ENCODE measurements around the gene CACNA1C. TPM values are rescaled to one million over a fixed set of nuclear protein-coding genes. Genes with fewer than 3 reads are reported as not detected.
A peak's percentile ranks its signal among the peaks of the same experiment; 100 is the strongest.

The CACNA1C gene
- total RNA-seq, 6 donors from 2014 or later = 5.2 to 45.1 (median 8.8) TPM

DNA sequence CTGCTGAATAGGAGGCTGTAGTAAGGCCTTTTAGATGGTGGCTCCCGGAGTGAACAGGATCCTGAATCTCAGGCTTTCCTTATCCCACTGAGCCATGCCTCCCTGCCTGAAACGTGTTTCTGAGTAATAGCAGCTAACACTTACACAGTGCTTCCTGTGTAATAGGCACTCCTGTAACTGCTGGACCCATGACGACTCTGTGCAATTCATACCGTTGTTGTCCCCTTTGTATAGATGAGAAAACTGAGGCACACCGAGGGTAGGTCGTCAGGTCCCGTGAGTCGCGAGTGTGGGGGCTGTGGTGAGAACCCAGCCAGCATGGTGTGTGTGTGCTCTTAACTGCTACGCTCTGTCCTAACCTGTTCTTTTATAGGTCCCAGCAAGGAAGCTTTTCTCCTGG is 193.6 kb downstream of the CACNA1C start:
- WGBS, 2 donors = 80 to 82% methylated on average over 10 of the region's 10 CpGs
- ATAC-seq (ENCODE audit: low FRiP score in 2 of 2) (no peak), DNase-seq (no peak)
- no peak for TF ChIP-seq POLR2A (IDR thresholded peaks at IDR 0.05)
- TF ChIP-seq, protein P1, sequence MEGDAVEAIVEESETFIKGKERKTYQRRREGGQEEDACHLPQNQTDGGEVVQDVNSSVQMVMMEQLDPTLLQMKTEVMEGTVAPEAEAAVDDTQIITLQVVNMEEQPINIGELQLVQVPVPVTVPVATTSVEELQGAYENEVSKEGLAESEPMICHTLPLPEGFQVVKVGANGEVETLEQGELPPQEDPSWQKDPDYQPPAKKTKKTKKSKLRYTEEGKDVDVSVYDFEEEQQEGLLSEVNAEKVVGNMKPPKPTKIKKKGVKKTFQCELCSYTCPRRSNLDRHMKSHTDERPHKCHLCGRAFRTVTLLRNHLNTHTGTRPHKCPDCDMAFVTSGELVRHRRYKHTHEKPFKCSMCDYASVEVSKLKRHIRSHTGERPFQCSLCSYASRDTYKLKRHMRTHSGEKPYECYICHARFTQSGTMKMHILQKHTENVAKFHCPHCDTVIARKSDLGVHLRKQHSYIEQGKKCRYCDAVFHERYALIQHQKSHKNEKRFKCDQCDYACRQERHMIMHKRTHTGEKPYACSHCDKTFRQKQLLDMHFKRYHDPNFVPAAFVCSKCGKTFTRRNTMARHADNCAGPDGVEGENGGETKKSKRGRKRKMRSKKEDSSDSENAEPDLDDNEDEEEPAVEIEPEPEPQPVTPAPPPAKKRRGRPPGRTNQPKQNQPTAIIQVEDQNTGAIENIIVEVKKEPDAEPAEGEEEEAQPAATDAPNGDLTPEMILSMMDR (IDR thresholded peaks at IDR 0.05) = no peak
- no peak for TF ChIP-seq EP300 (IDR thresholded peaks at IDR 0.05)
- TF ChIP-seq POLR2AphosphoS5 (IDR thresholded peaks at IDR 0.05) = no peak
- H3K4me1 ChIP-seq = peaks cover 0 to 11% (median 0%) of the 10 kb centered on the region in 4 donors
- no peaks in the 10 kb centered on the region for H3K9me3 ChIP-seq
- H3K4me3 ChIP-seq = no peak overlapping the region
- no peaks in the 10 kb centered on the region for H3K36me3 ChIP-seq
- no peak overlapping the region for H3K27ac ChIP-seq
- no peaks in the 10 kb centered on the region for H3K27me3 ChIP-seq

DNA sequence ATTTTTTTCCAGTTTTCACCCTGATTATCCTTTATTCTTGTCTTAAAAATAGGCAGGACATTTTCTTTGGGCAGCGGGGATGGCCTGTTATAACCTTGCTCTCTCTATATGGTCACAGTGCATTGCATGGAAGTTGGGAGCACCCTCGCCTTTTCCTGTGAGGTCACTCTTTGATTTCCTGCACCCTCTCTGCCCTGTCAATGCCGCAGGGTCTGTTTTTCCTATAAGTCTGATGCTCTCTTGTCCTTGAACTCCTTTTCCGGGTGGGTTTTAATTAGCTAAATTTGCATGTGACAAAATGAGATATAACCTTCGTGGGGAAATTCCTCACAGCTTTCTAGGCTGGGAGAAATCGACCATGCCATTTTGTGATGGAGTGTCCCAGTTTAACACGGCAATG is 194.3 kb downstream of the CACNA1C start:
- Histone ChIP-seq H3K27me3 (no peaks in the 10 kb centered on the region), H3K27ac (no peak overlapping the region), H3K4me3 (no peak overlapping the region), H3K4me1 (peaks cover 0 to 11% (median 0%) of the 10 kb centered on the region in 4 donors), H3K9me3 (no peaks in the 10 kb centered on the region), H3K36me3 (no peaks in the 10 kb centered on the region)
- no peak for ATAC-seq (ENCODE audit: low FRiP score in 2 of 2)
- WGBS, 2 donors = 54 to 70% methylated on average over 7 of the region's 7 CpGs
- DNase-seq = no peak
- TF ChIP-seq POLR2AphosphoS5 (IDR thresholded peaks at IDR 0.05) = no peak

DNA sequence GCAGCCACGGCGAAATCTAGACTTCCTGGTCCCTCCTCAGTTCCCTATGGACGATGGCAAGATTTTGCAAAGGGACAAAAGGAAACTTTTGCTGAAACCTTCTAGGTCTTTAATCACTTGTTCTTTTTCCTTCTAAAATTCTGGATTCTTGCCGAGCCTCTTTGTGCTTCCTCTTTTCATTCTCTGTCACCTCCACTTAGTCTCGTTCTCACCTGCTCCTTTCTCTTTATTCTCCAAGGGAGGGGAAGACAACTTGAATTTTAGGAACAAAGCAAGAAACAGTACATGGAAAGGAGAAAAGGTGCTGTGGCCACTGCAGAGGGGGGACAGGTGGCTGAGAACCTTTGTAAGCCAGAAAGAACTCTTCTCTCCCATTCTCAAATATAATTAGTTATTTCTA is 194.8 kb downstream of the CACNA1C start:
- no peak for TF ChIP-seq EP300 (IDR thresholded peaks at IDR 0.05)
- TF ChIP-seq POLR2A (IDR thresholded peaks at IDR 0.05) = no peak
- no peak for TF ChIP-seq POLR2AphosphoS5 (IDR thresholded peaks at IDR 0.05)
- TF ChIP-seq, protein P1 (IDR thresholded peaks at IDR 0.05) = no peak
- DNase-seq (no peak), ATAC-seq (ENCODE audit: low FRiP score in 2 of 2) (no peak)
- H3K4me1 ChIP-seq = peaks cover 0 to 11% (median 0%) of the 10 kb centered on the region in 4 donors
- H3K4me3 ChIP-seq = no peak overlapping the region
- no peak overlapping the region for H3K27ac ChIP-seq
- H3K27me3 ChIP-seq = no peaks in the 10 kb centered on the region
- no peaks in the 10 kb centered on the region for H3K36me3 ChIP-seq
- 23 to 31% methylated on average over 5 of the region's 5 CpGs for WGBS, 2 donors
- no peaks in the 10 kb centered on the region for H3K9me3 ChIP-seq

DNA sequence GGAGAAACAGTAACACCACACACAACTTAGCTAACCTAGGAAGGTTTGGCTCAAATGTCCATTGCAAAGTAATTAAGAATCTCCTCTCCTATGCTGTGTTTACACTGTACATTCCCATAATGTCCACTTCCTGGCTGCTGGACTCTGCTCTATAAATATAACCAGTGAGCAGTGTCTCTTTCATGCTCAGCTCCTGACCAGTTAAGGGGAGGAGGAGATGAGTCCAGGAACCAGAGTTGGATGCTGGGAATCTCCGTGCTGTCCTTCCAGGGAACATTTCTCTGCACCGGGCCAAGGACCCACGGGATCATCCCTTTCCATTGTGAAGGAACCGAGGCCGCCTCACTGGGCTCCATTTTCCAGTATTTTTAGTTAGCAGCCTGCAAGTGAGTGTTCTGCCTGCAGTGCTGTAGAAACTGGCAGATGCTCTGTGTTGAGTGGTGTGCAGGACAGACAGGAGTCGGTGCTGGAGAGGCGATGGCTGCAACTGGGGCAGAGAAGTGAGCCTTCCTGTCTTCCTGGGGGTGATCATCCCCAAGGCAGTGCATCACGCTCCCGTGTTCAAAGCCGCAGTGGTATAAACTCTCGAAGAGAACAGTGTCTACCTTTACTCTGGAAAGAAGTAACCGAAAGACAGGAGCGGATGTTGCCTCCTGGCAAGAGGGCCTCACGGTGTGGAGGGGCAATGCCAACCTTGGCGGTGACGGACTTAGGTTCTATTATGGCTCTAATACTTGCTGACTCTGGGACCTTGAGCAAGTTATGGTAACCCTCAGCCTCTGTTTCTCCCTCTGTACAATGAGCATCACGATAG is 195.5 kb downstream of the CACNA1C start:
- Histone ChIP-seq H3K4me3 (no peak overlapping the region), H3K36me3 (no peaks in the 10 kb centered on the region), H3K27ac (peak overlapping the region in 3 of 4 donors; percentile 23 to 49 (median 28)), H3K27me3 (no peaks in the 10 kb centered on the region), H3K9me3 (no peaks in the 10 kb centered on the region), H3K4me1 (peaks cover 0 to 11% (median 0%) of the 10 kb centered on the region in 4 donors)
- no peak for ATAC-seq (ENCODE audit: low FRiP score in 2 of 2)
- DNase-seq = no peak
- TF ChIP-seq POLR2AphosphoS5 (IDR thresholded peaks at IDR 0.05) = no peak
- peak in 1 of 4 donors; percentile 25 for TF ChIP-seq EP300 (IDR thresholded peaks at IDR 0.05)
- WGBS, 2 donors = 76 to 83% methylated on average over 13 to 17 of the region's 17 CpGs

DNA sequence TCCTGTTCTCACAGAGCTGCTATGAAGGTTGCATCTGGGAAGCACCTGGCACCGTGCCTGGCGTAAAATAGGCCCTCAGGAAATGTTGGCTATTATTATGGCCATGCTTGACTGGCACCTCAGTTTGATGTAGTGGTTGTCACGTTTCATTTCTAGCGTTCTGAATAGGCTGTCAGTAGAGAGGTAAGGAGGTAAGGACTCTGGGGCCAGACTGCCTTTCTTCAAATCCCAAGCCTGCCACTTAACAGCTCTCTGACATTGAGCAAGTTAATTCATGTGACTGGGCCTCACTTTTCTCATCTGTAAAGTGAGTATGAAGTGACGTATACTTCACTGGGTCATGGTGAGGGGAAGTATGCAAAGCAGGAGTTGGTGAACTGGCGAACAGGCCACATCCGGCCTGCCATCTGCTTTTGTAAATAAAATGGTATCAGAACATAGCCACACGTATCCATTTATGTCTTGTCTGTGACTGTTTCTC is 196.2 kb downstream of the CACNA1C start:
- WGBS, 2 donors = 64 to 69% methylated on average over 8 of the region's 8 CpGs
- ATAC-seq (ENCODE audit: low FRiP score in 2 of 2) (no peak), DNase-seq (no peak)
- H3K4me3 ChIP-seq = no peak overlapping the region
- TF ChIP-seq POLR2AphosphoS5 (IDR thresholded peaks at IDR 0.05) (no peak), POLR2A (IDR thresholded peaks at IDR 0.05) (no peak), EP300 (IDR thresholded peaks at IDR 0.05) (no peak)
- TF ChIP-seq, protein P1 (IDR thresholded peaks at IDR 0.05) = no peak
- H3K4me1 ChIP-seq = peaks cover 0 to 11% (median 0%) of the 10 kb centered on the region in 4 donors
- H3K27ac ChIP-seq = peak overlapping the region in 3 of 4 donors; percentile 23 to 49 (median 28)
- H3K27me3 ChIP-seq = no peaks in the 10 kb centered on the region
- no peaks in the 10 kb centered on the region for H3K9me3 ChIP-seq
- no peaks in the 10 kb centered on the region for H3K36me3 ChIP-seq

Measured in upper lobe of left lung (tissue), 6 donors.